Neural progenitor cell (in vitro differentiated cells): ENCODE results near the gene GCSH.

Source experiments
- EZH2 ChIP-seq: fragments of 200-600 bp; sonication (generic); IDR thresholded peaks from 2 replicates; pipeline ENCODE4 v1.6.1; 2017; ENCODE audit warnings: antibody characterized with exemption, mild to moderate bottlenecking, moderate library complexity
- EZH2phosphoT487 ChIP-seq: fragments of 200-600 bp; sonication (generic); IDR thresholded peaks from 2 replicates; pipeline ENCODE4 v1.6.1; 2017; ENCODE audit warnings: antibody characterized with exemption

GRCh38 chr16:81053761-81054160 is 42.4 kb downstream of the GCSH start:
- TF ChIP-seq EZH2phosphoT487 (no peak), EZH2 (no peak)
